ENCODE results near the gene MAMSTR. TPM values are rescaled to one million over a fixed set of nuclear protein-coding genes. Genes with fewer than 3 reads are reported as not detected.

The MAMSTR gene
- total RNA-seq, 1 experiment from 2014 or later = 1.9 TPM

DNA sequence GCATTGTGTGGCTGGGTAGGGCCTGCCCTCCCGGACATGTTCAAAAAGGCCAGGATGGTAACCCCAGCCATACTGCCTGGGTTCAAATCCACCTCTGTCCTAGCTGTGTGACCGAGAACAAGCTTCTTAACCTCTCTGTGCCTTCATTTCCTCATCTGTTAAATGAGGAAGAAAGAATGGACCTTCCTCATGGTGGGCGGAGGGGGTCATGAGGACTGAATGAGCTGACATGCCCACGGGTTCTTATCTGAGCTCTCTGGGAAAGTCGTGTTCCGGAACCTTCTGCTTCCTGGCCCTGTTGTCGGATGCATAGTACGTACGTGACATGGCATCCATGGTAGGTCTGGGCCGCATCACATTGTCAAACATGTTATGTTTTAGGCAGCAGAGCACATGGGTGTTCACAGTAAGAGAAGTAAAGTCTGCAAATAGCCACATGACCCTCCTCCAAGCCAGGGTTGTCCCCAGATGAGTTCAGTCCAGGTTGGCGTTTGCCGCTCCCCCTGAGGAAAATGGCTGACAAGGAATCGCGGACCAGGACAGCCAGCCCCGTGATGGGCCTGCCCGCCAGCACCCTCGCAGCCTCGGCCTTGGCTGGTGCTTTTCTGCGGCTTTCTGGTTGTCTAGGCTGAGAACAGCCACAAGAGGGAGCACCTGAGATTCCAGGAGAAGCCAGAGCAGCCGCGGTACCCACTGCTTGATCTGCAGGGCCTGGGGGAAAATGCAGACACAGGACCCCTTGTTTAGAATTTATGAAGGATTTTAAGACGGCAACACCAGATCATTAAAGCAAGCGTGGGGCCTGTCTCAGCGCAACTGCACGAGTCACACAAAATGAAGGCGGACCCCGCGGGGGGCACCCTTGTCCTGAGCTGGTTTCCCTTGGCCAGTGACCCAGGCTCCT, 44.4 kb downstream of the MAMSTR start:
- no peaks in the 10 kb centered on the region for H3K36me3 Mint-ChIP-seq (ENCODE audit: insufficient read depth, unreplicated experiment)
- Histone ChIP-seq H3K27me3 (replicated peaks; ENCODE audit: control insufficient read depth, insufficient read depth, low read length) (no peaks in the 10 kb centered on the region), H3K4me3 (ENCODE audit: low read depth, low read length) (no peak overlapping the region), H3K9me3 (no peaks in the 10 kb centered on the region), H3K36me3 (ENCODE audit: control insufficient read depth, insufficient read depth, low read length) (no peaks in the 10 kb centered on the region), H3K4me1 (peaks cover 6% of the 10 kb centered on the region)
- H3K9me3 Mint-ChIP-seq (ENCODE audit: unreplicated experiment) = peaks cover 2% of the 10 kb centered on the region
- BruUV-seq (replicated peaks) = no TSS peak
- ChIA-PET CTCF (interaction anchor here (0.6 to 2.6 kb wide), 11 partner anchors 12 to 284 kb away, joined by 3 to 31 read pairs (median 5); partner anchors contain the start of genes CA11 and FUT2), POLR2A (interaction anchor here (0.8 kb wide), 1 partner anchor 64 kb away, joined by 5 read pairs; no protein-coding TSS in a partner anchor)
- intact Hi-C loops (cut with micrococcal nuclease; ENCODE audit: unreplicated experiment) = loop anchor here (1.0 to 5.0 kb wide), 3 partner anchors 21 to 63 kb away; no protein-coding TSS in a partner anchor
- H3K4me1 Mint-ChIP-seq (ENCODE audit: low read depth, unreplicated experiment) = peaks cover 13% of the 10 kb centered on the region
- TF ChIP-seq, protein P1, sequence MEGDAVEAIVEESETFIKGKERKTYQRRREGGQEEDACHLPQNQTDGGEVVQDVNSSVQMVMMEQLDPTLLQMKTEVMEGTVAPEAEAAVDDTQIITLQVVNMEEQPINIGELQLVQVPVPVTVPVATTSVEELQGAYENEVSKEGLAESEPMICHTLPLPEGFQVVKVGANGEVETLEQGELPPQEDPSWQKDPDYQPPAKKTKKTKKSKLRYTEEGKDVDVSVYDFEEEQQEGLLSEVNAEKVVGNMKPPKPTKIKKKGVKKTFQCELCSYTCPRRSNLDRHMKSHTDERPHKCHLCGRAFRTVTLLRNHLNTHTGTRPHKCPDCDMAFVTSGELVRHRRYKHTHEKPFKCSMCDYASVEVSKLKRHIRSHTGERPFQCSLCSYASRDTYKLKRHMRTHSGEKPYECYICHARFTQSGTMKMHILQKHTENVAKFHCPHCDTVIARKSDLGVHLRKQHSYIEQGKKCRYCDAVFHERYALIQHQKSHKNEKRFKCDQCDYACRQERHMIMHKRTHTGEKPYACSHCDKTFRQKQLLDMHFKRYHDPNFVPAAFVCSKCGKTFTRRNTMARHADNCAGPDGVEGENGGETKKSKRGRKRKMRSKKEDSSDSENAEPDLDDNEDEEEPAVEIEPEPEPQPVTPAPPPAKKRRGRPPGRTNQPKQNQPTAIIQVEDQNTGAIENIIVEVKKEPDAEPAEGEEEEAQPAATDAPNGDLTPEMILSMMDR (IDR thresholded peaks at IDR 0.05; ENCODE audit: insufficient read depth in 1 of 2, low read depth in 1 of 2, low read length in 1 of 2, severe bottlenecking in 1 of 2, unreplicated experiment in 1 of 2) = peak; percentile 88 to 95
- H3K4me3 Mint-ChIP-seq (ENCODE audit: unreplicated experiment) = no peak overlapping the region
- peak overlapping the region; percentile 46 for H3K27ac Mint-ChIP-seq (ENCODE audit: unreplicated experiment)
- no peaks in the 10 kb centered on the region for H3K27me3 Mint-ChIP-seq (ENCODE audit: insufficient read depth, unreplicated experiment)
- DNase-seq = peak; percentile 88 to 90

DNA sequence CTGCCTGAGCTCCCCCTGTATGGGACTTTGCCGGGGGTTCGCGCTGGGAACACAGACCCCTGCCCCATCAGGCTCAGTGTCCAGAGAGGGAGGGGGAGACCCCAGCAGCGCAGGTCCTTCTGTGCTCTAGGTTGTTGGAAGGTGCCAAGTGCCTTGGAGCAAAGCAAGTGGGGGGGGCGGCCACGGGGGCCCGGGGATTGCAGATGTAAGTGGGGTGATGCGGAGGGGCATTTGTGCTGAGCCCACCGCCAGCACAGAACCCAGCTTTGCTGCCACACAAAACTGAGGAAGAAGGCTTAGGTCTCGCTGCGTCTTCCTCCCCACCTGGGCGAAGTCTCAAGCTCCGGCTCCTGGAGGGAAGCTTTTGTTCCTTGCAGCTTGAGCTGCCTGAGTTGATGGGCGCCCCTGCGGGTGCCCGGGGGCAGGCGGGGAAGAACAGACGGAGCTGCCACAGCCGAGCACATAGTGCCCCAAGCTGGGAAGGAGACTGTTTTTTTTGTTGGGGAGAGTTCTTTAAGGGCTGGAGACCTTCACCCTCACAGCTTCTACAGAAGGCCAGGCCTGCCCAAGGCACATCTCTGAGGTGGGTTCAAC, 45.2 kb downstream of the MAMSTR start:
- no peak overlapping the region for H3K4me3 Mint-ChIP-seq (ENCODE audit: unreplicated experiment)
- H3K36me3 Mint-ChIP-seq (ENCODE audit: insufficient read depth, unreplicated experiment) = no peaks in the 10 kb centered on the region
- H3K9me3 Mint-ChIP-seq (ENCODE audit: unreplicated experiment) = peaks cover 10% of the 10 kb centered on the region
- intact Hi-C loops (cut with micrococcal nuclease; ENCODE audit: unreplicated experiment) = no loop called here
- H3K4me3 ChIP-seq (ENCODE audit: low read depth, low read length) = no peak overlapping the region
- no peak for DNase-seq
- H3K27me3 ChIP-seq (replicated peaks; ENCODE audit: control insufficient read depth, insufficient read depth, low read length) = no peaks in the 10 kb centered on the region
- BruUV-seq (replicated peaks) = no TSS peak
- H3K9me3 ChIP-seq = no peaks in the 10 kb centered on the region
- TF ChIP-seq, protein P1 (IDR thresholded peaks at IDR 0.05; ENCODE audit: insufficient read depth in 1 of 2, low read depth in 1 of 2, low read length in 1 of 2, severe bottlenecking in 1 of 2, unreplicated experiment in 1 of 2) = no peak
- no peaks in the 10 kb centered on the region for H3K27me3 Mint-ChIP-seq (ENCODE audit: insufficient read depth, unreplicated experiment)
- peaks cover 6% of the 10 kb centered on the region for H3K4me1 ChIP-seq
- no peaks in the 10 kb centered on the region for H3K36me3 ChIP-seq (ENCODE audit: control insufficient read depth, insufficient read depth, low read length)
- peaks cover 13% of the 10 kb centered on the region for H3K4me1 Mint-ChIP-seq (ENCODE audit: low read depth, unreplicated experiment)
- no peak overlapping the region for H3K27ac Mint-ChIP-seq (ENCODE audit: unreplicated experiment)
- ChIA-PET CTCF (interaction anchor here (0.6 to 2.6 kb wide), 8 partner anchors 13 to 589 kb away, joined by 3 to 31 read pairs (median 7); partner anchors contain the start of genes CA11 and FUT2), POLR2A (no interaction called here)

DNA sequence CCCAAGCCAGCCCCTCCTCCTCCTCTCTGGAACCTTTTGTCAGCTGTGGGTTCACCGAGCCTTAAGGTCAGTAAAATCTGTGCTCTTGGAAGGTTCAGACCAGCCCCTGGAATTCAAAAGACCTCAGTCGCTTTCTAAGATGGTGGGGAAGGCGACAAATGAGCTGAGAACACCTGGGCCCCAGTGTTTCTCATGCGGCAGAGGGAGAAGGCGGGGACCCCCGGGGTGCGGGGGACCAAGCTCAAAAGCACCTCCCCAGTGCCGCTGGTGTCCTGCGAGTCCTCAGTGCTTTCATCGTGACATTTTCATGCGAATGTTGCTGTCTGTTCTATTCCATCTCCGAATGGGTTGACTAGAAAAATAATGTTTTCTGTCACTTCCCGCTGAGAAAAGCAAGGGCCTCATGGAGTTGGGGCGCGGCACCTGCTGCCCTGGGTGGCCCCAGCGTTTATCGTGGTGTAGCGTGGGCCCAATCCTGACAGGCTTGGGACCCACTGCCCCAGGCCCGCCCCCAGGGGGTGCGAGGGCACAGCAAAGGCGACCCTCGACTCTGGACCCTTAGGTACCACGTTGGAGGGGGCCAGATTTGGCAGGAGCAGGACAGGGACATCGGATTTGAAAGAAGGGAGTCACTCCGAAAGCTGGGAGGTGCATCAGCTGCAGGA, 46.0 kb downstream of the MAMSTR start:
- Histone ChIP-seq H3K4me3 (ENCODE audit: low read depth, low read length) (no peak overlapping the region), H3K27me3 (replicated peaks; ENCODE audit: control insufficient read depth, insufficient read depth, low read length) (no peaks in the 10 kb centered on the region), H3K4me1 (peaks cover 6% of the 10 kb centered on the region), H3K9me3 (no peaks in the 10 kb centered on the region), H3K36me3 (ENCODE audit: control insufficient read depth, insufficient read depth, low read length) (no peaks in the 10 kb centered on the region)
- no peaks in the 10 kb centered on the region for H3K27me3 Mint-ChIP-seq (ENCODE audit: insufficient read depth, unreplicated experiment)
- H3K4me1 Mint-ChIP-seq (ENCODE audit: low read depth, unreplicated experiment) = peaks cover 13% of the 10 kb centered on the region
- intact Hi-C loops (cut with micrococcal nuclease; ENCODE audit: unreplicated experiment) = no loop called here
- H3K27ac Mint-ChIP-seq (ENCODE audit: unreplicated experiment) = no peak overlapping the region
- TF ChIP-seq, protein P1 (IDR thresholded peaks at IDR 0.05; ENCODE audit: insufficient read depth in 1 of 2, low read depth in 1 of 2, low read length in 1 of 2, severe bottlenecking in 1 of 2, unreplicated experiment in 1 of 2) = no peak
- no peak for DNase-seq
- no peak overlapping the region for H3K4me3 Mint-ChIP-seq (ENCODE audit: unreplicated experiment)
- H3K9me3 Mint-ChIP-seq (ENCODE audit: unreplicated experiment) = peaks cover 11% of the 10 kb centered on the region
- POLR2A ChIA-PET = no interaction called here
- CTCF ChIA-PET = interaction anchor here (0.6 to 2.6 kb wide), 3 partner anchors 22 to 271 kb away, joined by 3 to 31 read pairs (median 12); partner anchors contain the start of gene FUT2
- H3K36me3 Mint-ChIP-seq (ENCODE audit: insufficient read depth, unreplicated experiment) = no peaks in the 10 kb centered on the region
- no TSS peak for BruUV-seq (replicated peaks)
